Measurements from ENCODE around the gene DYNC1I1. TPM values are rescaled to one million over a fixed set of nuclear protein-coding genes. Genes with fewer than 3 reads are reported as not detected.

DYNC1I1 gene
- total and polyA plus RNA-seq, 2 donors (not counting 3 experiments of a cell fraction or from before 2014, with no cell fraction given) = 1.8 to 3.6 TPM

- Histone ChIP-seq H3K9me3 (replicated peaks; ENCODE audit: control insufficient read depth, insufficient read depth, low read length) (no peaks in the 10 kb centered on the region), H3K9ac (replicated peaks; ENCODE audit: extremely low read depth, insufficient read depth, low read length) (no peak overlapping the region), H4K20me1 (replicated peaks; ENCODE audit: control insufficient read depth, extremely low read depth, insufficient read depth, low read length) (no peaks in the 10 kb centered on the region), H3K79me2 (ENCODE audit: control insufficient read depth, insufficient read depth, low read length) (no peaks in the 10 kb centered on the region), H3K27ac (ENCODE audit: insufficient read depth, low read depth, low read length) (no peak overlapping the region), H3K9me1 (replicated peaks; ENCODE audit: control insufficient read depth, extremely low read depth, insufficient read depth, low read length) (no peaks in the 10 kb centered on the region), H3K4me2 (ENCODE audit: insufficient read depth, low read length) (no peak overlapping the region), H3K36me3 (ENCODE audit: control insufficient read depth in 2 of 2, extremely low read depth in 1 of 2, insufficient read depth in 2 of 2, low read length in 2 of 2) (no peaks in the 10 kb centered on the region), H3K4me3 (replicated peaks in 1 of 3; ENCODE audit: insufficient read depth in 1 of 3, low read depth in 1 of 3, low read length in 3 of 3) (no peak overlapping the region), H2AFZ (ENCODE audit: low read depth, low read length) (no peak overlapping the region), H3K4me1 (ENCODE audit: control insufficient read depth, extremely low read depth, insufficient read depth, low read length) (no peaks in the 10 kb centered on the region), H3K27me3 (ENCODE audit: control insufficient read depth in 2 of 2, insufficient read depth in 2 of 2, low read length in 2 of 2) (peaks cover 5 to 7% of the 10 kb centered on the region in 2 experiments)
- no peak for DNase-seq (ENCODE audit: low read depth, low spot score)
- dilution Hi-C loops (cut with MboI; ENCODE audit: extremely low pct_ligation_motif_present, low sequenced_read_pairs) (no loop called here), intact Hi-C loops (cut with micrococcal nuclease) (no loop called here)
- FAIRE-seq = no peak
- BruUV-seq (replicated peaks) = no TSS peak
- CTCF ChIA-PET = interaction anchor here (1.5 kb wide), 2 partner anchors 11 to 1076 kb away, joined by 3 to 5 read pairs; no protein-coding TSS in a partner anchor
- POLR2A ChIA-PET = no interaction called here
- TF ChIP-seq FOS (IDR thresholded peaks at IDR 0.05; ENCODE audit: borderline replicate concordance, insufficient read depth, low read length) (no peak), GATA2 (IDR thresholded peaks at IDR 0.05; ENCODE audit: insufficient read depth, insufficient read length, low read depth, low read length) (no peak), POLR2A (IDR thresholded peaks at IDR 0.05; ENCODE audit: low read depth, low read length) (no peak), JUN (IDR thresholded peaks at IDR 0.05; ENCODE audit: borderline replicate concordance, insufficient read depth, insufficient read length, low read depth) (no peak), CTCF (IDR thresholded peaks at IDR 0.05; ENCODE audit: extremely low read depth in 1 of 2, insufficient read depth in 1 of 2, low read depth in 1 of 2, low read length in 2 of 2) (no peak), EZH2 (IDR thresholded peaks at IDR 0.05; ENCODE audit: borderline replicate concordance, low read depth, low read length, severe bottlenecking) (no peak), POLR2AphosphoS5 (IDR thresholded peaks at IDR 0.05; ENCODE audit: insufficient read depth, low read depth, low read length) (no peak), MAX (IDR thresholded peaks at IDR 0.05; ENCODE audit: insufficient read depth, insufficient read length) (no peak), MYC (IDR thresholded peaks at IDR 0.05; ENCODE audit: low read depth, low read length) (no peak)
Measured at GRCh38 chr7:95951531-95951930, 179.2 kb downstream of the DYNC1I1 start.
